Upper lobe of left lung (tissue), 4 donors: Measurements from ENCODE around the gene SPEN.

Source experiments
- EP300 ChIP-seq, 4 donors: sonication (generic); formaldehyde crosslinking; IDR thresholded peaks; one replicate each; pipeline ENCODE4 v1.5.1; 2017; ENCODE audit warnings: antibody characterized with exemption in 4 of 4, control low read depth in 2 of 4
- TF ChIP-seq, protein P1 (sequence below), 6 experiments: fragments of 450-650 bp in 4 of 6; fragments of 200-600 bp in 2 of 6; sonication (generic) in 2 of 6; IDR thresholded peaks; one replicate each; pipeline ENCODE4 v1.5.1; 2016 to 2019; ENCODE audit warnings: antibody characterized with exemption in 6 of 6

DNA sequence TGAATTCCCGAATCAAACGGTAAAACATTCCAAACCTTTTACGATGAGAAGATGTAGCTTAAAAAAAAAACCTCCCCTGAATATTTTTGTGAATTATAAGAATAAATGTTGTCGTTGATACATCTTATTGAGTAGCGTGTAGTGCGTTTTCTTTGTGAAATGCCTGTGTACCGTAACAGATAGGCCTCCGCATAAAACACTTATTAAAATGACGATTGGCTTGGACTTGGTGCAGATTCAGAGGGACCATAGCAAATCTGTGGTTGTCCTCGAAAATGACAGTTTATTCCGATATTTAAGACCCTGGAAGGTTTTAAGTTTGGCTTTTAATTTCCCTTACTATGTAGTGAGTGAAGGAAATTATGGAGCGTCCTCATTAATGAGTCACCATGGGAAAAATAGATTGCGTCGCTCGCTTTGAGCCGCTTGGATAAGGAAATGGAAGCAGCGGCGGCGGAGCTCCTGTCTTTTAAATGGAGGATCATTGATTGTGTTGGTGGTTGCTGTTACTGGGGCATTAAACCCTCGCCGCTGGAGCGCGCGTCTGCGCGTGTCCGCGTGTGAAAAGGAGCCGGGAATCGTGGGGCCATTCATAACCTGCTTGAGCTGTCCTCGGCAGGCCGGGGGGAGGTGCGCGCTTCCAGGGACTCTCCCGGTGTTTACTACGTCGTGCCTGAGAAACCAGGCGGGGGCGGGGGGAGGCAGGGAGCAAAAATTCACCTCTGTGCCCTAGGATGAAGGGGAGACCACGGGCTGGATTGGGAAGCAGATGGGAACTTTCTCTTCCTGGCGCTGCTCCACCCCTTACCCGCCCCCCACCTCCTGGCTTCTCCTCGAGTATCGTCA is 1.6 kb downstream of the SPEN start:
- no peak for TF ChIP-seq EP300 (IDR thresholded peaks at IDR 0.05)
- TF ChIP-seq, protein P1, sequence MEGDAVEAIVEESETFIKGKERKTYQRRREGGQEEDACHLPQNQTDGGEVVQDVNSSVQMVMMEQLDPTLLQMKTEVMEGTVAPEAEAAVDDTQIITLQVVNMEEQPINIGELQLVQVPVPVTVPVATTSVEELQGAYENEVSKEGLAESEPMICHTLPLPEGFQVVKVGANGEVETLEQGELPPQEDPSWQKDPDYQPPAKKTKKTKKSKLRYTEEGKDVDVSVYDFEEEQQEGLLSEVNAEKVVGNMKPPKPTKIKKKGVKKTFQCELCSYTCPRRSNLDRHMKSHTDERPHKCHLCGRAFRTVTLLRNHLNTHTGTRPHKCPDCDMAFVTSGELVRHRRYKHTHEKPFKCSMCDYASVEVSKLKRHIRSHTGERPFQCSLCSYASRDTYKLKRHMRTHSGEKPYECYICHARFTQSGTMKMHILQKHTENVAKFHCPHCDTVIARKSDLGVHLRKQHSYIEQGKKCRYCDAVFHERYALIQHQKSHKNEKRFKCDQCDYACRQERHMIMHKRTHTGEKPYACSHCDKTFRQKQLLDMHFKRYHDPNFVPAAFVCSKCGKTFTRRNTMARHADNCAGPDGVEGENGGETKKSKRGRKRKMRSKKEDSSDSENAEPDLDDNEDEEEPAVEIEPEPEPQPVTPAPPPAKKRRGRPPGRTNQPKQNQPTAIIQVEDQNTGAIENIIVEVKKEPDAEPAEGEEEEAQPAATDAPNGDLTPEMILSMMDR (IDR thresholded peaks at IDR 0.05) = peak in 2 of 6 experiments; percentile 3 to 9
